Gastrocnemius medialis (tissue), 4 donors: Measurements from ENCODE around the gene GABBR1.

Experiments
- CTCF ChIP-seq, 5 experiments: fragments of 450-650 bp in 3 of 5; fragments of 200-600 bp in 2 of 5; sonication (generic) in 2 of 5; IDR thresholded peaks in 4 of 5; conservative IDR thresholded peaks in 1 of 5; 1 replicate in 4 of 5; 2 replicates in 1 of 5; pipeline ENCODE4 v1.5.1; 2016 to 2019; ENCODE audit warnings: antibody characterized with exemption in 5 of 5, mild to moderate bottlenecking in 3 of 5, moderate library complexity in 3 of 5
- POLR2A ChIP-seq, 2 donors: fragments of 450-650 bp; IDR thresholded peaks; one replicate each; pipeline ENCODE4 v1.6.1; 2017; ENCODE audit warnings: antibody characterized with exemption in 2 of 2, mild to moderate bottlenecking in 2 of 2, moderate library complexity in 2 of 2

GRCh38 chr6:29652198-29652584 lies 19.2 kb upstream of the GABBR1 start:
- TF ChIP-seq POLR2A (IDR thresholded peaks at IDR 0.05) (no peak), CTCF (IDR thresholded peaks at IDR 0.05 in 4 of 5, conservative IDR thresholded peaks at IDR 0.05 in 1 of 5) (no peak)
